GM18861 (cell line): ENCODE results near the gene IGSF5.
"Not testable (repeated sequence)": the region's sequence is repeated elsewhere in the genome, so short reads cannot be mapped to it uniquely, and the experiment has no call there.

Experiments
- ATAC-seq: cut with Tn5 transposase; IDR thresholded peaks from one replicate; pipeline ENCODE4 v1.9.1; 2021; ENCODE audit not compliant: unreplicated experiment

Gene IGSF5

GRCh38 chr21:39737376-39738000 lies 7.5 kb upstream of the IGSF5 start:
- no peak for ATAC-seq

GRCh38 chr21:39738566-39738965 lies 6.4 kb upstream of the IGSF5 start:
- no peak for ATAC-seq

GRCh38 chr21:39739531-39739930 lies 5.5 kb upstream of the IGSF5 start:
- not testable (repeated sequence) for ATAC-seq

GRCh38 chr21:39742561-39742960 lies 2.4 kb upstream of the IGSF5 start:
- ATAC-seq: not testable (repeated sequence)

GRCh38 chr21:39745332-39745731 lies 349 bp downstream of the IGSF5 start:
- not testable (repeated sequence) for ATAC-seq

- ATAC-seq: no peak
Observed at GRCh38 chr21:39750670-39751069, 5.7 kb downstream of the IGSF5 start.

- ATAC-seq: no peak
Observed at GRCh38 chr21:39754811-39755210, 9.8 kb downstream of the IGSF5 start.

GRCh38 chr21:39756285-39756684 lies 11.3 kb downstream of the IGSF5 start:
- no peak for ATAC-seq

GRCh38 chr21:39763272-39763970 lies 18.4 kb downstream of the IGSF5 start:
- ATAC-seq: no peak

GRCh38 chr21:39774227-39774626 lies 29.2 kb downstream of the IGSF5 start:
- no peak for ATAC-seq

- no peak for ATAC-seq
Observed at GRCh38 chr21:39775816-39776215, 30.8 kb downstream of the IGSF5 start.

GRCh38 chr21:39776589-39776988 lies 31.6 kb downstream of the IGSF5 start:
- ATAC-seq: no peak

GRCh38 chr21:39781331-39781730 lies 36.3 kb downstream of the IGSF5 start:
- no peak for ATAC-seq

GRCh38 chr21:39788383-39788782 lies 43.4 kb downstream of the IGSF5 start:
- no peak for ATAC-seq

GRCh38 chr21:39796466-39796865 lies 51.5 kb downstream of the IGSF5 start:
- no peak for ATAC-seq

- ATAC-seq: no peak
Observed at GRCh38 chr21:39799178-39799577, 54.2 kb downstream of the IGSF5 start.

- no peak for ATAC-seq
Observed at GRCh38 chr21:39800311-39800710, 55.3 kb downstream of the IGSF5 start.

- ATAC-seq: no peak
Observed at GRCh38 chr21:39802217-39802616, 57.2 kb downstream of the IGSF5 start.

- ATAC-seq: no peak
Observed at GRCh38 chr21:39803393-39803792, 58.4 kb downstream of the IGSF5 start.

- ATAC-seq: no peak
Observed at GRCh38 chr21:39804240-39804639, 59.3 kb downstream of the IGSF5 start.

- ATAC-seq: no peak
Observed at GRCh38 chr21:39805983-39806382, 61.0 kb downstream of the IGSF5 start.

- no peak for ATAC-seq
Observed at GRCh38 chr21:39807738-39808137, 62.8 kb downstream of the IGSF5 start.

- no peak for ATAC-seq
Observed at GRCh38 chr21:39809936-39810335, 65.0 kb downstream of the IGSF5 start.
